SK-N-MC (cell line): Measurements from ENCODE around the gene SOCS7.

ENCODE experiments used
- EZH2 ChIP-seq: fragments of 200-600 bp; sonication (generic); IDR thresholded peaks from one replicate; pipeline ENCODE4 v1.6.1; 2017; ENCODE audit warnings: antibody characterized with exemption
- FOXP2 ChIP-seq: optimal IDR thresholded peaks from 2 replicates; pipeline ENCODE3; 2011; ENCODE audit warnings: mild to moderate bottlenecking, moderate library complexity; ENCODE audit not compliant: insufficient read depth; ENCODE audit errors: extremely low read length, control extremely low read depth
- POLR2AphosphoS5 ChIP-seq: IDR thresholded peaks from 2 replicates; pipeline ENCODE4 v1.6.1; 2012; ENCODE audit warnings: mild to moderate bottlenecking, low read depth, low read length, borderline replicate concordance

- TF ChIP-seq POLR2AphosphoS5 (no peak), EZH2 (no peak), FOXP2 (no peak)
These were observed 10.5 kb upstream of the SOCS7 start for GRCh38 chr17:38341035-38341721.
